ENCODE measurements around the gene NAPEPLD.
"Not testable (repeated sequence)": the region's sequence is repeated elsewhere in the genome, so short reads cannot be mapped to it uniquely, and the experiment has no call there.

The NAPEPLD gene

DNA sequence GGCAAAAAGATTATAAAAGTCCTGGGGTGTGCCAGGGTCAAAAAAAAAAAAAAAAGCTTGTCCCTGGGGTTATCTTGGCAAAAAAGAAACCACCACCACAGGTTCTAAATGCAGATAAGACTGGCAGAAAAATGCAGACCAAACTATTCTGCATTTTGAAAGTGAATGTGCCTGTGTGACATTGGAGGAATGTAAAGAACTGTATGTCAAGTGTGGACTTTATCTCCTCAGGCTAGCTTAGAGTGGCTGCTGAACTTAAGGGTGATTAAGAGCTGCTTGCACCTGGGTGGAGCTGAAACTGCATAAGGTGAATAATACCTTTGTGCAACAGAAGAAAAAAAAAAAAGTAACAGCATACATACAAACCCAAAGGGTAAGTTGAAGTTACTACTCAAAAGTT lies 1.3 kb upstream of the NAPEPLD start:
- no peak overlapping the region for H3K4me3 ChIP-seq (ENCODE audit: low read depth, low read length)

DNA sequence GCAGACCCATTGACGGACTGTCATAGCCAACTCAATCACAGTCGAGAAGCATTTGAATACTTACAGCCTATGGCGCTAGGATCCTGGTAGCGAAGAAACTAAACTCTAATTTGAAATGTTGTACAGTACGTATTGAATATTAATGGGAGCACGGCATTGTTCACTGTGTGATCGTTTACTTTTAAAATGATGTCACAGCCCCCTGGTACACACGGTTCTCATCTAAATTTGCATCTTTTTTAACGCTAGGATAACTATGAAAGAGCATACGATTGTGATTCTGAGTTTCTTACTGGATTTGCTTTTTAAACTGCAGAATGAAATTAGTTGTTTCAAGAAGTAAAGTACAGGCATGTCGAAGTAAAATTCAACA lies 895 bp upstream of the NAPEPLD start:
- H3K4me3 ChIP-seq (ENCODE audit: low read depth, low read length): no peak overlapping the region
- TF ChIP-seq CTCF (IDR thresholded peaks at IDR 0.05; ENCODE audit: borderline replicate concordance, insufficient read depth, low read depth, low read length): no peak

More for the DNA sequence above, 1.3 kb upstream of the NAPEPLD start:
- no peak for TF ChIP-seq CTCF (IDR thresholded peaks at IDR 0.05; ENCODE audit: borderline replicate concordance, insufficient read depth, low read depth, low read length)

DNA sequence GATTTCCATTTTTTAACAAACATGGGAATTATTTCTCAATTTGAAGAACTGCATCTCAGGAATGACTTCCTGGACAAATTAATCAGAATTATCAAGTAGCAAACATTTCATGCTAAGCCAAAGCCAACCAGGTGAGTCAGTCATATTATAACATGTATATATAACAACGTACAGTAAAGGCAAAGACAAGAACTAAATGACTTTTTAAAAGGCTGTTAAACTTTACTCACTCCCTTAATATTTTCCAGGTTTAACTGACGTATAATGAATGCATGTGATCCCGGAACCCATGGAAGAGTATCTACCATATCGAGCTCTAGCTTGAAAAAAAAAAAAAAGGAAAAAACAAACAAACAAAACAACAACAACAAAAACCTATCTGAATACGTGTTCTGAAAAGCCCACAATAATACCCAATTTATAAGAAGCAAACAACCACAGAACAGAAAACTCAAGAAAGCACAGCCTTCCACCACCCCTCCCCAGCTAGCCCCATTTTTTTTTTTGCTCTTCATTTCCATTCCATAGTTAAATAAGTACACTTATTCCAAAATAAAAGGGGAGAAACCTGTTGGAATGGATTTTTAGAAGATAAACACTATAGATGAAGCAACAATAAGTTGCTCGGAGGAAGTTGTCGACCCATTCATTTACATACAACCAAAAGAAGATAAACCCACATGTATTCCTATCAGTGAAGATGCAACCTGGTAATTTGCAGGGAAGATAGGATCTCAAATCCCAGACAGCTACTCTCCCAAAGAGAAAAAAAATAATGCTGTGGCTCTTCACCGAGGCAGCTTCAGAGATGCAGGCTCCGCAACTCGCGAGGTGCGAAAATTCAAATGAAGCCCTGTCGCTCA lies 537 bp downstream of the NAPEPLD start:
- no peak for TF ChIP-seq CTCF (IDR thresholded peaks at IDR 0.05; ENCODE audit: borderline replicate concordance, insufficient read depth, low read depth, low read length)

GRCh38 chr7:103144754-103145153 lies 4.1 kb downstream of the NAPEPLD start:
- not testable (repeated sequence) for H3K4me3 ChIP-seq (ENCODE audit: low read depth, low read length)

More for the DNA sequence above, 537 bp downstream of the NAPEPLD start:
- H3K4me3 ChIP-seq (ENCODE audit: low read depth, low read length): peak overlapping the region; percentile 92

DNA sequence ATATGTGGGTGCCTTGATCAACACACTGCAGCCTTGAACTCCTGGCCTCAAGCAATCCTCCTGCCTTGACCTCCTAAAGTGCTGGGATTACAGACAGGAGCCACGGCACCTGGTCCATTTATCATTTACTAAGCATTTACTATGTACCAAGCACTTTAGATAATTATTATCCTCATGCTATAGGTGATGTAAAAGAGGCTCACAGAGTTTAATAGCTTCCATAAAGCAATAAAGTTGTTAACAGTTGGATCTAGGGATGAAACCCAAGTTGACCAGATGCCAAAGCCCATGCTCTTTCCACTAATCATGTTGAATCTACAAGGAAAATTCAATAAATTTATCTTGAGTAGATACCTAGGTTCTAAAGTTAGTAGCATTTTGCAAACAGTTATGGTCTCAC lies 5.0 kb downstream of the NAPEPLD start:
- TF ChIP-seq CTCF (IDR thresholded peaks at IDR 0.05; ENCODE audit: borderline replicate concordance, insufficient read depth, low read depth, low read length): no peak

DNA sequence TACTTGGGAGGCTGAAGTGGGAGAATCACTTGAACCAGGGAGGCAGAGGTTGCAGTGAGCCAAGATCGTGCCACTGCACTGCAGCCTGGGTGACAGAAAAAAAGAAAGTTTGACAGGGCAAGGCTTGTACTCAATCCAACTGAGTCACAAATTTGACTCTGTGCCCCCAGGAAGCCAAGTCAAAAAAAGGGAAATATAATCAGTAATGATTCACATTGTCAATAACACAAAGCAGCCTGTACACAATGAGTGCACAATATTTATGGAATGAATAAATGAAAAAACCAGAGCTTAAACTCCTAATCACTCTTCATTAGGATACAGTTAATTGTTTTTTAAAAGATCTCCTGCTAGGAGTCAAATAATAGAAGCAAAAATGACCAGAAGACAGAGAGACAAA lies 6.4 kb downstream of the NAPEPLD start:
- no peak for TF ChIP-seq CTCF (IDR thresholded peaks at IDR 0.05; ENCODE audit: borderline replicate concordance, insufficient read depth, low read depth, low read length)
- H3K4me3 ChIP-seq (ENCODE audit: low read depth, low read length): no peak overlapping the region

More for the DNA sequence above, 5.0 kb downstream of the NAPEPLD start:
- H3K4me3 ChIP-seq (ENCODE audit: low read depth, low read length): no peak overlapping the region

GRCh38 chr7:103141753-103142404 lies 7.0 kb downstream of the NAPEPLD start:
- TF ChIP-seq CTCF (IDR thresholded peaks at IDR 0.05; ENCODE audit: borderline replicate concordance, insufficient read depth, low read depth, low read length): no peak
- H3K4me3 ChIP-seq (ENCODE audit: low read depth, low read length): no peak overlapping the region
